Raji (cell line): ENCODE measurements around the gene USP51.

Experiments used
- POLR2A ChIP-seq: IDR thresholded peaks from 2 replicates; pipeline ENCODE4 v1.6.1; 2011; ENCODE audit warnings: low read depth, low read length, control low read depth; ENCODE audit not compliant: insufficient read depth

The USP51 gene

GRCh38 chrX:55489314-55490009 is at the start of gene USP51:
Gene USP51 (minus strand): TSS chrX:55489848. CDS start chrX:55488939, 909 bp downstream.
- TF ChIP-seq POLR2A = no peak

GRCh38 chrX:55524487-55524886 is 34.8 kb upstream of the USP51 start:
- TF ChIP-seq POLR2A = no peak

- TF ChIP-seq POLR2A = no peak
Observed at GRCh38 chrX:55523356-55523755, 33.7 kb upstream of the USP51 start.

- no peak for TF ChIP-seq POLR2A
Observed at GRCh38 chrX:55522596-55523276, 33.1 kb upstream of the USP51 start.

- no peak for TF ChIP-seq POLR2A
Observed at GRCh38 chrX:55521687-55522086, 32.0 kb upstream of the USP51 start.

- no peak for TF ChIP-seq POLR2A
Observed at GRCh38 chrX:55490974-55491373, 1.3 kb upstream of the USP51 start.

GRCh38 chrX:55490121-55490520 is 473 bp upstream of the USP51 start:
- TF ChIP-seq POLR2A = no peak

GRCh38 chrX:55488593-55489313 is 895 bp downstream of the USP51 start:
- no peak for TF ChIP-seq POLR2A

GRCh38 chrX:55488006-55488592 is 1.5 kb downstream of the USP51 start:
- no peak for TF ChIP-seq POLR2A

GRCh38 chrX:55487143-55487542 is 2.5 kb downstream of the USP51 start:
- TF ChIP-seq POLR2A = no peak

GRCh38 chrX:55486736-55487135 is 2.9 kb downstream of the USP51 start:
- TF ChIP-seq POLR2A = no peak

- TF ChIP-seq POLR2A = no peak
Observed at GRCh38 chrX:55484948-55485347, 4.7 kb downstream of the USP51 start.

GRCh38 chrX:55480390-55481062 is 9.1 kb downstream of the USP51 start:
- no peak for TF ChIP-seq POLR2A

- no peak for TF ChIP-seq POLR2A
Observed at GRCh38 chrX:55452833-55453124, 36.9 kb downstream of the USP51 start.
